Colonic mucosa (tissue), 4 donors: Measurements from ENCODE around the gene SNUPN. TPM values are rescaled to one million over a fixed set of nuclear protein-coding genes. Genes with fewer than 3 reads are reported as not detected.

Source experiments
- DNase-seq: peaks from one replicate; pipeline ENCODE4 v3.0.0-alpha.2; 2020
- H3K27ac ChIP-seq: fragments of 200-600 bp; one replicate; pipeline ENCODE4 v1.8.0; 2021
- H3K27me3 ChIP-seq: fragments of 200-600 bp; one replicate; pipeline ENCODE4 v1.8.0; 2021
- H3K36me3 ChIP-seq: fragments of 200-600 bp; one replicate; pipeline ENCODE4 v1.8.0; 2021
- H3K4me1 ChIP-seq: fragments of 200-600 bp; one replicate; pipeline ENCODE4 v1.8.0; 2021; ENCODE audit warnings: mild to moderate bottlenecking
- H3K4me3 ChIP-seq: fragments of 200-600 bp; one replicate; pipeline ENCODE4 v1.8.0; 2021
- H3K9ac ChIP-seq, 2 donors: one replicate each; pipeline ENCODE4 v1.7.0; 2013; ENCODE audit warnings: control low read depth in 2 of 2, low read depth in 2 of 2, low read length in 2 of 2
- H3K9me3 ChIP-seq: fragments of 200-600 bp; one replicate; pipeline ENCODE4 v1.8.0; 2021
- intact Hi-C: fragments of 100-400 bp; cut with DNase I; formaldehyde crosslinking; loops from one replicate; pipeline ENCODE4 v1.14.1; 2022
- total RNA-seq, 2 donors: library from RNA; stranded (reverse); fragmentation: NEBNext Ultra II Directional in 1 of 2; extraction: Animal tissue kit (Norgen Biotek cat#: 25700) in 1 of 2; gene quantifications; one replicate each; pipeline ENCODE4 v1.2.1, GENCODE V29; 2021
- TF ChIP-seq, protein P1 (sequence below): fragments of 200-600 bp; IDR thresholded peaks from one replicate; pipeline ENCODE4 v1.8.0; 2022; ENCODE audit warnings: antibody characterized with exemption, mild to moderate bottlenecking
- donor health status: healthy.
- donor health status: DM: no; HTN: no; CAD: no.
- donor health status: DM: no; HTN: no; CAD: no.

Gene SNUPN
- total RNA-seq, 2 donors from 2014 or later = 19.1 to 20.7 TPM

DNA sequence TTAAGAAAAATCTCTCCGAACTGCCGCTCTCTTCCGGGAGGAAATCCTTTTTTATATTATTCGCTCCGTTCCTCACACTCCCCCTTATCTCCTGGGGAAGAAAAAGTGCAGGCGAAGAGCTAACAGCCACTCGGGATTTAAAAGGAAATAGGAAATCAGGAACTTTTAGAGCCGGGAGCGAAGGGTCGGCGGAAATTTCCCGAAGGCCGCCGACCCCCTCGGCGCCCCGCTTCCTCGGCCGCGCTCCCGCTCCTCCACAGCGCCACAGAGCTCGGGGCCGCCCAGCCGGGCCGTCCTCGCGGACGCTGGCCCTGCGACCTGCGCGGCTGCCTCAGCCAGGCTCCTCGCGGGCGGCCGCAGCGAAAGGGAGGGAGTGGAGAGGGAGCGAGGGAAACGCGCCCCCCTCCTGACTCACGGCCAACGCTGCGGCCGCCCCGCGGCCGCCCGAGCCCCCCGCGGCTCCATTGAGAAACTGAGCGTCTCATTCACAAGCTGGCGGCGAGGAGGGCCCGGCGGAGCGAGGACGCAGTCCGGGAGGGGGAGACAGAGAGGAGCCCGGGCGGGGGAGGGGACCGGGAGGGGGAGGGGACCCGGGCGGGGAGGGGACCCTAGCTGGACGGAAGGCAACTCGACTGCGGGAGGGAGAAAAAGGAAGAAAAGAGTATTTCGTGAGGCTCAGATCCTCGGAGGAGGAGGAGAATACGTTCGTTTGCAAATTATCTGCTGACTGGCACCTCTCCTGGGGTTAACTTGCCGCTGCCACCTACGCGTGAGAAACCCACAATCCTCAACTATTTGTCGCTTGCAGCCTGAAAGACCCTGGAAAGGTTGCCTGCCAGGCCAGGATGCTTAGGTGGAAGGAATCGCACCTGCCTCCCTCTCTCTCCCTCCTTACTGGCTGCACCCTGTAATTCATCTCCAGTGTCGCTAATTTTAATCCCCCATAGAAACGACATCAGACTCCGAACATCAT is 46.3 kb downstream of the SNUPN start, which contains the start of gene PTPN9:
Gene PTPN9, minus strand, starts transcription at position 368 of the 973 bp plus-strand sequence. CDS start 539 bp downstream, outside the sequence.
- no peaks in the 10 kb centered on the region for H3K9me3 ChIP-seq
- H3K4me1 ChIP-seq = no peaks in the 10 kb centered on the region
- TF ChIP-seq, protein P1, sequence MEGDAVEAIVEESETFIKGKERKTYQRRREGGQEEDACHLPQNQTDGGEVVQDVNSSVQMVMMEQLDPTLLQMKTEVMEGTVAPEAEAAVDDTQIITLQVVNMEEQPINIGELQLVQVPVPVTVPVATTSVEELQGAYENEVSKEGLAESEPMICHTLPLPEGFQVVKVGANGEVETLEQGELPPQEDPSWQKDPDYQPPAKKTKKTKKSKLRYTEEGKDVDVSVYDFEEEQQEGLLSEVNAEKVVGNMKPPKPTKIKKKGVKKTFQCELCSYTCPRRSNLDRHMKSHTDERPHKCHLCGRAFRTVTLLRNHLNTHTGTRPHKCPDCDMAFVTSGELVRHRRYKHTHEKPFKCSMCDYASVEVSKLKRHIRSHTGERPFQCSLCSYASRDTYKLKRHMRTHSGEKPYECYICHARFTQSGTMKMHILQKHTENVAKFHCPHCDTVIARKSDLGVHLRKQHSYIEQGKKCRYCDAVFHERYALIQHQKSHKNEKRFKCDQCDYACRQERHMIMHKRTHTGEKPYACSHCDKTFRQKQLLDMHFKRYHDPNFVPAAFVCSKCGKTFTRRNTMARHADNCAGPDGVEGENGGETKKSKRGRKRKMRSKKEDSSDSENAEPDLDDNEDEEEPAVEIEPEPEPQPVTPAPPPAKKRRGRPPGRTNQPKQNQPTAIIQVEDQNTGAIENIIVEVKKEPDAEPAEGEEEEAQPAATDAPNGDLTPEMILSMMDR = peak; percentile 47
- H3K27me3 ChIP-seq = no peaks in the 10 kb centered on the region
- H3K36me3 ChIP-seq = no peaks in the 10 kb centered on the region
- intact Hi-C loops = no loop called here
- H3K4me3 ChIP-seq = peak within 1 kb of the TSS; percentile 82
- H3K27ac ChIP-seq = peak within 1 kb of the TSS; percentile 86
- peak within 1 kb of the TSS; percentile 92 to 98 for H3K9ac ChIP-seq
- DNase-seq = peak; percentile 88

DNA sequence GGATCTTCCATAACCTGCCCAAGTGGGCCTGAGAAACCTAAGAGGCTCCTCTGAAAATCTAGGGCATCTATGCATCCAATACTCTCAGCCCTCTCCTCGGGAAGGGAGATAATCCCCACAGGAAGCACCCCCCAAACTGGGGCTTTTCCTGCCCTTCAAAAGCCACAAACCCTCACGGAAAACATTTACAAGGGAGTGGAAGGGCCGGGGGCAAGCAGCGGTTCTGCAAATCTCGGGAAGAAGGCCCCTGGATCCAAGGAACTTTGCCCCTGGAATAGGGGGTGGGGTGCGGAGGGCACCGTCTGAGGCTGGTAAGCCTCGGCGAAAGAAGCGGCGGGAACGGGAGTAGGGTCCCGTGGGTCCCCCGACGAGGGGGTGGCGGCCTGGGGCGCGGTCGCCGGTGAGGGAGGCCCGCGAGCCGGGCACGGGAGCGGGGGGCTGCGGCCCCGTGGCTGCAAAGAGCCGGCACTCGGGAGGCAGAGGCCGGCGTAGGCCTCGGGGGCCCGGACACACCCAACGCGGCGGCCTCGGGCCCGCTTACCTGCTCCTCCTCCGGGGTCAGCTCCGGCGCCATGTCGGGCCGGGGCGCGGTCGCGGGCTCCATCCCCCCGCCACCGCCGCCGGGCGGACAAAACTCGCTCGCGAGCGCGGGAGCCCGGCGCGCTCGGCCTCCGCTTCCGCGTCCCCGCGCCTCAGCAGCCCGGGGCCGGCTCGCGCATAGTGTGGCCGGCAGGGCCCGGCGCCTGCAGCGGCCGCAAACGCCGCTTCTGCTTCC is 47.2 kb downstream of the SNUPN start:
- no peaks in the 10 kb centered on the region for H3K27me3 ChIP-seq
- H3K9ac ChIP-seq = peak overlapping the region; percentile 92 to 98
- H3K4me3 ChIP-seq = peak overlapping the region; percentile 82
- peak; percentile 50 for DNase-seq
- intact Hi-C loops = no loop called here
- peak overlapping the region; percentile 86 for H3K27ac ChIP-seq
- no peaks in the 10 kb centered on the region for H3K36me3 ChIP-seq
- H3K4me1 ChIP-seq = no peaks in the 10 kb centered on the region
- TF ChIP-seq, protein P1 = no peak
- no peaks in the 10 kb centered on the region for H3K9me3 ChIP-seq

DNA sequence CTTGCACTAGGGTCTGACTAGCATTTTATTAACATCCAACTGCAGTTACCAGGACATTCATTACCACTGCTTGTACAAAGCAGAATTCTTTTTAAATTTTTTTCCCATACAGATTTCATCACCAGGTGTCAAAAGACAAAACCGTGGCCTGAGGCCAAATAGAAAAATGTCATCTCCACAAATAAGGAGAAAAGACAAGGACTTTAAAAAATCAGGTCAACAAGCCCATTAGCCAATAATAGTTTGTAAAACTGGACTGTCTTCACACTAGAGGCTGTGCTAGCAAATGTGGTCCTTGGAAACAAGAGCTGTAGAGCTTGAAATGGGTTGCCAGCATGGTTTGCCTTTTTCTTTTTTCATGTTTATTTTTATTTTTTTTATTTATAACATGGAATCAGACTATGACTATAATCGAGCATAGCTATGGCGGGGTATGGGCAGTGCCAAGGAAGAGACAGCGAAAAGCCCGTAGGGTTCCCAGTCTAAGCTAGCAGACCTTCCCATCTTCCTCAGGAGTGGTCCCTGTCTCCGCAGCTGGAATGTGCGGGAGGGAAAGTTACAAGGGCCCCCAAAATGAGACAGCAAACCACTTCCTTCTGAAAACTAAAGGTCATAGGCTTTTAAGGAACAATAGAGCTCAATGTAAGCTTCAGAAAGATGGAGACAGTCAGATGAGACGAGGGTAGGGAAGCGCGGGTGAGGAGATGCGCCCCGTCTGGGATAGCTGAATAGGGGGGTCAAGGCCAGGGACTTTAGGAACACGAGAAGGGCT is 47.9 kb downstream of the SNUPN start:
- intact Hi-C loops = no loop called here
- TF ChIP-seq, protein P1 = no peak
- Histone ChIP-seq H3K4me3 (peak overlapping the region; percentile 82), H3K9ac (peak overlapping the region; percentile 92 to 98), H3K27me3 (no peaks in the 10 kb centered on the region), H3K4me1 (no peaks in the 10 kb centered on the region), H3K9me3 (no peaks in the 10 kb centered on the region), H3K27ac (peak overlapping the region; percentile 86), H3K36me3 (no peaks in the 10 kb centered on the region)
- no peak for DNase-seq

DNA sequence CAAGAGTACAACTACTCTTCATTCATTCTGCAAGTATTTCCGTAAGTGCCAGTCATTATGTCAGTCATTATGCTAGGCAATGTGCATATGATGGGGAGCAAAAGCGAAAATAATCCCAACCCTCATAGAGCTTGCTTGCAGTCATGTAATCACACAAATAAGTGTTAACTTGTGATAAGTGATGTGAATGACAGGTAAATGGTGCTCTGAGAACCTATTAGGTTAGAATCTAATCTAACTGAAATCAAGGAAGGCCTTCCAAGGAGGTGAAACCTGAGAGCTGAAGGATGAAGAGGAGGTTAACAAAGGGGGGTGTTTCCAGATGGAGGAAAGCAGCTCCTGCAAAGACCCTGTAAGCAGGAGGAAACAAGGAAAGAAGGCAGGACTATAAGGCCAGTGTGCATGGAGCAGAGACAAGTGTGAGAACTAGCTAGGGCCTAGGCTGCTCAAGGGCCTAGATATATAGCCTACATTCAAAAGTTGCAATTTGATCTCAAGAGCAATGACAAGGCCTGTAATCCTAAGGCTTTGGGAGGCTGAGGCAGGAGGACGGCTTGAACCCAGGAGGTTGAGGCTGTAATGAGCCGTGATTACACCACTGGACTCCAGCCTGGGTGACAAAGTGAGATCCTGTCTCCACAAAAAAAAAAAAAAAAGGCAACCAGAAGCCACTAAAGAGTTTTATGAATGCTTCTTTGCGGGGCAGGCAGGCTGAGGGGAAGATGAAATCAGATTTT is 51.7 kb downstream of the SNUPN start:
- TF ChIP-seq, protein P1 = no peak
- intact Hi-C loops = no loop called here
- Histone ChIP-seq H3K36me3 (no peaks in the 10 kb centered on the region), H3K4me3 (no peak overlapping the region), H3K9ac (no peak overlapping the region), H3K9me3 (no peaks in the 10 kb centered on the region), H3K27me3 (no peaks in the 10 kb centered on the region), H3K27ac (no peak overlapping the region), H3K4me1 (no peaks in the 10 kb centered on the region)
- no peak for DNase-seq
